Right lobe of liver (tissue), 6 donors: ENCODE results near the gene SLC22A13. TPM values are rescaled to one million over a fixed set of nuclear protein-coding genes. Genes with fewer than 3 reads are reported as not detected.

Source experiments
- ATAC-seq, 4 donors: fragments of 200-7000 bp; cut with Tn5 transposase; one replicate each; pipeline ENCODE4 v1.9.1; 2020; ENCODE audit warnings: mild to moderate bottlenecking in 4 of 4, moderate library complexity in 4 of 4
- DNase-seq, 3 donors: peaks; one replicate each; pipeline ENCODE4 v3.0.0-alpha.2; 2020
- H3K27ac ChIP-seq, 3 donors: fragments of 200-600 bp; one replicate each; pipeline ENCODE4 v1.8.0; 2022
- H3K27me3 ChIP-seq, 2 donors: fragments of 200-600 bp; one replicate each; pipeline ENCODE4 v1.8.0; 2022
- H3K36me3 ChIP-seq, 4 donors: fragments of 200-600 bp; sonication (generic) in 1 of 4; one replicate each; pipeline versions ENCODE4 v1.5.1 to v1.8.0; 2017 to 2022; ENCODE audit warnings: control low read depth in 1 of 4
- H3K4me1 ChIP-seq, 4 donors: fragments of 200-600 bp; sonication (generic) in 1 of 4; one replicate each; pipeline versions ENCODE4 v1.5.1 to v1.8.0; 2017 to 2022; ENCODE audit warnings: control low read depth in 1 of 4
- H3K4me3 ChIP-seq, 3 donors: fragments of 200-600 bp; one replicate each; pipeline ENCODE4 v1.8.0; 2022
- H3K9me3 ChIP-seq, 4 donors: fragments of 200-600 bp; sonication (generic) in 1 of 4; one replicate each; pipeline versions ENCODE4 v1.5.1 to v1.8.0; 2017 to 2022; ENCODE audit warnings: control low read depth in 1 of 4
- POLR2A ChIP-seq: fragments of 450-650 bp; IDR thresholded peaks from one replicate; pipeline ENCODE4 v1.6.1; 2017; ENCODE audit warnings: antibody characterized with exemption, mild to moderate bottlenecking
- WGBS: methylation state at CpG from one replicate; pipeline ENCODE4 v1.1.6; 2018; ENCODE audit warnings: low coverage, low lambda C conversion rate; ENCODE audit not compliant: insufficient coverage; ENCODE audit errors: missing lambda C conversion rate; 5-methylcytosine and 5-hydroxymethylcytosine counted together
- intact Hi-C, 2 donors: fragments of 100-400 bp; cut with DNase I; formaldehyde crosslinking; loops; one replicate each; pipeline versions ENCODE4 v1.11.2 to v1.14.1; 2022
- total RNA-seq, 6 experiments: library from RNA; depleted of rRNA in 2 of 6; stranded (reverse); fragments of >200 nt in 2 of 6; fragmentation: NEBNext Ultra II Directional in 3 of 6; extraction: Animal tissue kit (Norgen Biotek cat#: 25700) in 3 of 6; gene quantifications; one replicate each; pipeline versions ENCODE4 v1.1.0 to v1.2.4, GENCODE V29; 2016 to 2023
- TF ChIP-seq, protein P1 (sequence below), 4 donors: fragments of 200-600 bp in 3 of 4; fragments of 450-650 bp in 1 of 4; IDR thresholded peaks; one replicate each; pipeline versions ENCODE4 v1.5.1 to v1.8.0; 2016 to 2022; ENCODE audit warnings: antibody characterized with exemption in 4 of 4, mild to moderate bottlenecking in 2 of 4
- donor health status: DM: no; HTN: yes; CAD: no.
- donor health status: DM: no; HTN: no; CAD: no.
- donor health status: DM: no; HTN: no; CAD: no.
- donor health status: DM: no; HTN: yes; CAD: no.
- donor health status: DM: no; HTN: yes; CAD: no.

SLC22A13 gene
- total RNA-seq, 6 experiments from 2014 or later = 0.16 to 0.35 (median 0.22) TPM; not detected in 3

DNA sequence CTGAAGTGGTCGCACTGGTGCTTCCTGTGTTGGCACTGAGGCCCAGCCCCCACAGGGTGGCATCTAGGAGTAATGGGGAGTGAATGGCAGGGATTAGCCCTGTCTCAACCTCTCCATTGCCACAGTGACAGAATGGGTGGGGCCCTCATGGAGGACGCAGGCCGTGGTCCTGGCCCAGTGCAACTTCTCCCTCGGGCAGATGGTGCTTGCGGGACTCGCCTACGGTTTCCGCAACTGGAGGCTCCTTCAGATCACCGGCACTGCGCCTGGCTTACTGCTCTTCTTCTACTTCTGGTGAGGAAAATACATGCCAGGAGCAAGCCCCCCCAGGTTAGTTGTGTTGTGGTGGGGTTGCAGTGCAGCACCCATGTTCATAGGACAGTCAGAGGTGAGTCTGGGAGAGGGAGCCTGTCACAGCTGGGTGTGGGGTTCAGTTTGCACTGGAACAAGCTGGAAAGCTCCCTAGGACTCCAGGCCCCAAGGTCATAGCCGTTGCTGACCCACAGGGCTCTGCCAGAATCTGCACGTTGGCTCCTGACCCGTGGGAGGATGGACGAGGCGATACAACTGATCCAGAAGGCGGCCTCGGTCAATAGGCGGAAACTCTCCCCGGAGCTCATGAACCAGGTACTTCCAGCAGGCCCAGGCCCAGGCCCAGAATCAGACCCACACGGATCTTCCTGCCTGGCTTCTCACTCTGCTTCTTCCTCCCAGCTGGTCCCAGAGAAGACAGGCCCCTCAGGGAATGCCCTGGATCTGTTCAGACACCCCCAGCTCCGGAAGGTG, 9.4 kb downstream of the SLC22A13 start:
- H3K27me3 ChIP-seq = no peaks in the 10 kb centered on the region
- no peaks in the 10 kb centered on the region for H3K36me3 ChIP-seq
- WGBS = 60% methylated on average over 1 of the region's 21 CpGs
- H3K4me1 ChIP-seq = no peaks in the 10 kb centered on the region
- no peaks in the 10 kb centered on the region for H3K9me3 ChIP-seq
- no peak overlapping the region for H3K27ac ChIP-seq
- ATAC-seq = peak in 1 of 4 donors; percentile 27
- TF ChIP-seq, protein P1, sequence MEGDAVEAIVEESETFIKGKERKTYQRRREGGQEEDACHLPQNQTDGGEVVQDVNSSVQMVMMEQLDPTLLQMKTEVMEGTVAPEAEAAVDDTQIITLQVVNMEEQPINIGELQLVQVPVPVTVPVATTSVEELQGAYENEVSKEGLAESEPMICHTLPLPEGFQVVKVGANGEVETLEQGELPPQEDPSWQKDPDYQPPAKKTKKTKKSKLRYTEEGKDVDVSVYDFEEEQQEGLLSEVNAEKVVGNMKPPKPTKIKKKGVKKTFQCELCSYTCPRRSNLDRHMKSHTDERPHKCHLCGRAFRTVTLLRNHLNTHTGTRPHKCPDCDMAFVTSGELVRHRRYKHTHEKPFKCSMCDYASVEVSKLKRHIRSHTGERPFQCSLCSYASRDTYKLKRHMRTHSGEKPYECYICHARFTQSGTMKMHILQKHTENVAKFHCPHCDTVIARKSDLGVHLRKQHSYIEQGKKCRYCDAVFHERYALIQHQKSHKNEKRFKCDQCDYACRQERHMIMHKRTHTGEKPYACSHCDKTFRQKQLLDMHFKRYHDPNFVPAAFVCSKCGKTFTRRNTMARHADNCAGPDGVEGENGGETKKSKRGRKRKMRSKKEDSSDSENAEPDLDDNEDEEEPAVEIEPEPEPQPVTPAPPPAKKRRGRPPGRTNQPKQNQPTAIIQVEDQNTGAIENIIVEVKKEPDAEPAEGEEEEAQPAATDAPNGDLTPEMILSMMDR (IDR thresholded peaks at IDR 0.05) = no peak
- TF ChIP-seq POLR2A = no peak
- no peak for DNase-seq
- intact Hi-C loops = no loop called here
- no peak overlapping the region for H3K4me3 ChIP-seq

DNA sequence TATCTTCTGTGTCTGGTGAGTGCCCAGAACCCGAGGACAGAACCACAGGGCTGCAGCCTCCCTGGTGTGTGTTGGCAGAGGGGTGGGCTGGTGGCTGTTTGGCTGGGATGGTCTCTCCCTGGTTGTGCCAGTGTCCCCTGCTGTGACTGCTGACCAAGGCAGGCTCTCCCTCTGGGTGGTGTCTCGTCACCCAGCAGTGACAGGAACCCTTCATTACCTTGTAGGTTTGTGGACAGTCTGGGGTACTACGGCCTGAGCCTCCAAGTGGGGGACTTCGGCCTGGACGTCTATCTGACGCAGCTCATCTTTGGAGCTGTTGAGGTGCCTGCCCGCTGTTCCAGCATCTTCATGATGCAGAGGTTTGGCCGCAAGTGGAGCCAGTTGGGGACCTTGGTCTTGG, 10.0 kb downstream of the SLC22A13 start:
- no peak for TF ChIP-seq POLR2A
- TF ChIP-seq, protein P1 (IDR thresholded peaks at IDR 0.05) = no peak
- Histone ChIP-seq H3K36me3 (no peaks in the 10 kb centered on the region), H3K9me3 (no peaks in the 10 kb centered on the region), H3K27me3 (no peaks in the 10 kb centered on the region), H3K27ac (no peak overlapping the region), H3K4me3 (no peak overlapping the region), H3K4me1 (no peaks in the 10 kb centered on the region)
- 100% methylated on average over 2 of the region's 8 CpGs for WGBS
- DNase-seq (no peak), ATAC-seq (no peak)
- intact Hi-C loops = no loop called here

DNA sequence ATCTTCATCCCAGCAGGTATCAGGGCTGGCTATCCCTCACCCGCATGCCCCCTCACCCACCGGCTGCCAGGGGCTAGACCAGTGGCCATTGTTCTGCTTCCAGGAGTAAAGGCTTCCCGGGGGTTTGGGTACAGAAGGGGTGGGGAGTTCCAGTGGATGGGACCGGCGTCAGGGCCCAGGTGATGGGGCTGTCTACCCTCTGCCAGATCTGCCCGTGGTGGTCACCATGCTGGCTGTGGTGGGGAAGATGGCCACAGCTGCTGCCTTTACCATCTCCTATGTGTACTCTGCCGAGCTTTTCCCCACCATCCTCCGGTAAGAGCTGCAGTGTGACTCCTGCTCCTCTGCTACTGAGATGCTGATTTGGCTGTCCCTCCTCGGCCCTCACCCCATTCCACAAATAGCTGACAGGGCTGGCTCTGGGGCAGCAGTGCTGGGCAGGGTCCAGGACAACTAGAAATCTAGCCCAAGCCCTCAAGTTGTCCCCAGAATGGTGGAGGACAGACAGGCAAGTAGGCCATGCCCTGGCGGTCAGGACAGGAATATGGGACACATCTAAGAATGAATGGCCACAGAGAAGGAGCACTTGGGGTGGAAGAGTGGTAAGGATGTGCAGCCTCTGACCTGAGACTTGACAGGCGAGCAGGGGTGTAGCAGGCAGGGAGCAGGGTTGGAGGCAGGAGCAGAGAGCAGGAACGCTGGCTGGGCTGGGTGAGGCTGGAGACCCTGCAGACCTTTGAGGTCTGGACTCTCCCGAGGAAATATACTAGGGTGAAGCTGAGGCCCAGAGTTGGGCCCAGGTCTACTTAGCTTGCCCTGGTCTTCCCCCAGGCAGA, 10.7 kb downstream of the SLC22A13 start:
- 100% methylated on average over 8 of the region's 13 CpGs for WGBS
- Histone ChIP-seq H3K9me3 (no peaks in the 10 kb centered on the region), H3K27me3 (no peaks in the 10 kb centered on the region), H3K36me3 (no peaks in the 10 kb centered on the region), H3K4me3 (no peak overlapping the region), H3K4me1 (no peaks in the 10 kb centered on the region), H3K27ac (no peak overlapping the region)
- ATAC-seq (no peak), DNase-seq (no peak)
- intact Hi-C loops = no loop called here
- TF ChIP-seq, protein P1 (IDR thresholded peaks at IDR 0.05) = no peak

DNA sequence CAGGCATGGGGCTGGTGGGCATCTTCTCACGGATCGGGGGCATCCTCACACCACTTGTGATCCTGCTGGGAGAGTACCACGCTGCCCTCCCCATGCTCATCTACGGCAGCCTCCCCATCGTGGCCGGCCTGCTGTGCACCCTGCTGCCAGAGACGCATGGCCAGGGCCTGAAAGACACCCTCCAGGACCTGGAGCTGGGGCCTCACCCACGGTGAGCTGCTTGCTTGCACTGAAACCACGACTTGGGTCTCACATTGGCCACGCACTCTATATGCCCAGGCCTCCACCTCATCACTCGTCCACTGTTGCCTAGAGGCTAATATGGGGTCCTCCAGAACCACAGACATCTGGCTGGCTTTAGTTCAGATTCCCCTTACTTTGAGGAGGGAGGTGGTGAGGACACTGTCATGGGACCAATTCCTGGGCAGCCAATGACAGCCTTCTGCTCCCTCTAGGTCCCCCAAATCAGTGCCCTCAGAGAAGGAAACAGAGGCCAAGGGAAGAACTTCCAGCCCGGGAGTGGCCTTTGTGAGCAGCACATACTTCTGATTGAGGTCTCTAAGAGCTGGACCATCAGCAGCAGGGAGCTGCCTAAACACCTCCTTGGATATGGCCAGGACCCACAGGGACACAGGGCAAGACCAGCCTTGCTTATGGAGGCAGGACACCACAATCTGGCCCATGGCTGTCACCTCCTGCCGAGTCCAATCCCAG, 11.5 kb downstream of the SLC22A13 start:
- intact Hi-C loops = no loop called here
- Histone ChIP-seq H3K36me3 (no peaks in the 10 kb centered on the region), H3K27me3 (no peaks in the 10 kb centered on the region), H3K4me3 (no peak overlapping the region), H3K4me1 (no peaks in the 10 kb centered on the region), H3K27ac (no peak overlapping the region), H3K9me3 (no peaks in the 10 kb centered on the region)
- no peak for DNase-seq
- ATAC-seq = no peak
- 90% methylated on average over 4 of the region's 13 CpGs for WGBS
- TF ChIP-seq, protein P1 (IDR thresholded peaks at IDR 0.05) = no peak
- no peak for TF ChIP-seq POLR2A
